ENCODE measurements around the gene THRA.

DNA sequence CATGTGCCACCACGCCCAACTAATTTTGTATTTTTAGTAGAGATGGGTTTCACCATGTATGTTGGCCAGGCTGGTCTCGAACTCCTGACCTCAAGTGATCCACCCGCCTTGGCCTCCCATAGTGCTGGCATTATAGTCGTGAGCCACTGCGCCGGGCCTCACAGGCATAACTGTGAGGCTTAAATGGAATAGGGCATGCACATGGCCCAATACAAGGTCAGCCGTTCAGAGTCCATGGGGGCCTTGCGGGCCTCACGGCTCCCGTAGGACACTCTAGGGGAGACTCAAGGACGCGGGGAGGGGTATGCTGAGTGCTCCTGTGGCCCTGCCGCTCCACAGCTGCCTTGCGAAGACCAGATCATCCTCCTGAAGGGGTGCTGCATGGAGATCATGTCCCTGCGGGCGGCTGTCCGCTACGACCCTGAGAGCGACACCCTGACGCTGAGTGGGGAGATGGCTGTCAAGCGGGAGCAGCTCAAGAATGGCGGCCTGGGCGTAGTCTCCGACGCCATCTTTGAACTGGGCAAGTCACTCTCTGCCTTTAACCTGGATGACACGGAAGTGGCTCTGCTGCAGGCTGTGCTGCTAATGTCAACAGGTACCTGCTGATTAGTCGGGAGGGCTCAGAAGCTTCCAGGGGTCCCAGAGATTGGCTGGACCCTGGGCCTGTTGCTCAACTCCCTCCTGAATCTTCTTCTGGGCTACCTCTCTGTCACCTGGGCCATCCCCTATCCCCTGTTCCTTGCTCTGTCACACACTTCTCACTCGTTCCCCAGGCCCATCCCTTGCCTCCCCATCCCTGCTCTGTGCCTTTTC is 25.3 kb downstream of the THRA start:
- TF ChIP-seq, protein P1, sequence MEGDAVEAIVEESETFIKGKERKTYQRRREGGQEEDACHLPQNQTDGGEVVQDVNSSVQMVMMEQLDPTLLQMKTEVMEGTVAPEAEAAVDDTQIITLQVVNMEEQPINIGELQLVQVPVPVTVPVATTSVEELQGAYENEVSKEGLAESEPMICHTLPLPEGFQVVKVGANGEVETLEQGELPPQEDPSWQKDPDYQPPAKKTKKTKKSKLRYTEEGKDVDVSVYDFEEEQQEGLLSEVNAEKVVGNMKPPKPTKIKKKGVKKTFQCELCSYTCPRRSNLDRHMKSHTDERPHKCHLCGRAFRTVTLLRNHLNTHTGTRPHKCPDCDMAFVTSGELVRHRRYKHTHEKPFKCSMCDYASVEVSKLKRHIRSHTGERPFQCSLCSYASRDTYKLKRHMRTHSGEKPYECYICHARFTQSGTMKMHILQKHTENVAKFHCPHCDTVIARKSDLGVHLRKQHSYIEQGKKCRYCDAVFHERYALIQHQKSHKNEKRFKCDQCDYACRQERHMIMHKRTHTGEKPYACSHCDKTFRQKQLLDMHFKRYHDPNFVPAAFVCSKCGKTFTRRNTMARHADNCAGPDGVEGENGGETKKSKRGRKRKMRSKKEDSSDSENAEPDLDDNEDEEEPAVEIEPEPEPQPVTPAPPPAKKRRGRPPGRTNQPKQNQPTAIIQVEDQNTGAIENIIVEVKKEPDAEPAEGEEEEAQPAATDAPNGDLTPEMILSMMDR (IDR thresholded peaks at IDR 0.05; ENCODE audit: low read depth, low read length, poor library complexity, severe bottlenecking) = no peak
- no peak for TF ChIP-seq EZH2phosphoT487 (IDR thresholded peaks at IDR 0.05; ENCODE audit: borderline replicate concordance, low read length)

Measured in DOHH2 (cell line).